ENCODE data around the gene CD274.

DNA sequence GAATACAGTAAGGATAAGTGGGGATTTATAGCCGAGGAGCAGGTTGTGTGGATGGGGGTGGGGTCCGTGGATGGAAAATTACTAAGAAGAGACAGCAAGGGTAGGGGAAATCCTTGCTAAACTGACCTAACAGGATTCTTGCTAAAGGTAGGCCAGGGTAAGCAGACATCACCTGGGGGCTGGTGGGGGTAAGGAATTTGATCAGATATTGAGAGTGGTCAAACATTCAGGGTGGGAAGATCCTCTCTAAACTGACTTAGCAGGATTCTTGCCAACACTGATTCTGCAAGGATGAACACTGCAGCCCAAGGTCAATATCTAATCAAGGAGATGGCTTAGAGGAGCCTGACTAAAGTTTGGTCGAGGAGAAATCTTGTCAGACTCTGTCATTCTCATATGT is 9.9 kb upstream of the CD274 start:
- TF ChIP-seq EZH2 (IDR thresholded peaks at IDR 0.05; ENCODE audit: borderline replicate concordance, low read length): no peak
- TF ChIP-seq, protein P1, sequence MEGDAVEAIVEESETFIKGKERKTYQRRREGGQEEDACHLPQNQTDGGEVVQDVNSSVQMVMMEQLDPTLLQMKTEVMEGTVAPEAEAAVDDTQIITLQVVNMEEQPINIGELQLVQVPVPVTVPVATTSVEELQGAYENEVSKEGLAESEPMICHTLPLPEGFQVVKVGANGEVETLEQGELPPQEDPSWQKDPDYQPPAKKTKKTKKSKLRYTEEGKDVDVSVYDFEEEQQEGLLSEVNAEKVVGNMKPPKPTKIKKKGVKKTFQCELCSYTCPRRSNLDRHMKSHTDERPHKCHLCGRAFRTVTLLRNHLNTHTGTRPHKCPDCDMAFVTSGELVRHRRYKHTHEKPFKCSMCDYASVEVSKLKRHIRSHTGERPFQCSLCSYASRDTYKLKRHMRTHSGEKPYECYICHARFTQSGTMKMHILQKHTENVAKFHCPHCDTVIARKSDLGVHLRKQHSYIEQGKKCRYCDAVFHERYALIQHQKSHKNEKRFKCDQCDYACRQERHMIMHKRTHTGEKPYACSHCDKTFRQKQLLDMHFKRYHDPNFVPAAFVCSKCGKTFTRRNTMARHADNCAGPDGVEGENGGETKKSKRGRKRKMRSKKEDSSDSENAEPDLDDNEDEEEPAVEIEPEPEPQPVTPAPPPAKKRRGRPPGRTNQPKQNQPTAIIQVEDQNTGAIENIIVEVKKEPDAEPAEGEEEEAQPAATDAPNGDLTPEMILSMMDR (IDR thresholded peaks at IDR 0.05; ENCODE audit: low read length): no peak

All from OCI-LY1 (cell line).